Endothelial cell of umbilical vein (primary cell): ENCODE results near the gene PTRHD1. TPM values are rescaled to one million over a fixed set of nuclear protein-coding genes. Genes with fewer than 3 reads are reported as not detected.

Experiments used
- BruUV-seq: library from RNA; stranded (reverse); fragments of 400-500 nt; replicated peaks from 2 replicates; lab custom pipeline; 2021; lab: Mats Ljungman, UMichigan
- CTCF ChIA-PET: fragments of 300-600, 350-600 bp; sonication (Branson Sonifier 250); formaldehyde crosslinking; loops from one replicate; lab custom pipeline; 2021; ENCODE audit warnings: antibody characterized with exemption, inconsistent platforms; lab: Charles Lee
- POLR2A ChIA-PET: fragments of 300-600, 350-600 bp; sonication (Branson Sonifier 250); formaldehyde crosslinking; loops from one replicate; lab custom pipeline; 2021; ENCODE audit warnings: antibody characterized with exemption, inconsistent platforms; lab: Charles Lee
- DNase-seq: peaks from one replicate; pipeline ENCODE4 v3.0.0-alpha.2; 2011; ENCODE audit warnings: low read depth, low spot score
- FAIRE-seq: peaks from 2 replicates; lab custom pipeline; 2011; peaks lifted over from hg19 to GRCh38; lab: Jason Lieb, UNC
- H2AFZ ChIP-seq: 2 replicates; pipeline ENCODE4 v1.6.0; 2012; ENCODE audit warnings: low read depth, low read length, control low read depth, inconsistent platforms
- H3K27ac ChIP-seq: 2 replicates; pipeline ENCODE4 v1.5.1; 2011; ENCODE audit warnings: low read depth, mild to moderate bottlenecking, control low read depth, low read length, moderate library complexity; ENCODE audit not compliant: insufficient read depth
- H3K27me3 ChIP-seq, 2 experiments: 2 replicates each; pipeline versions ENCODE4 v1.6.0 to v1.6.1; 2011; ENCODE audit warnings: low read length in 2 of 2, mixed read lengths in 1 of 2; ENCODE audit not compliant: control insufficient read depth in 2 of 2, insufficient read depth in 2 of 2
- H3K36me3 ChIP-seq, 2 experiments: 2 replicates in 1 of 2; 3 replicates in 1 of 2; pipeline ENCODE4 v1.5.1; 2011; ENCODE audit warnings: low read length in 2 of 2, mild to moderate bottlenecking in 1 of 2, moderate library complexity in 1 of 2; ENCODE audit not compliant: control insufficient read depth in 2 of 2, insufficient read depth in 2 of 2; ENCODE audit errors: extremely low read depth in 1 of 2
- H3K4me1 ChIP-seq: 3 replicates; pipeline ENCODE4 v1.5.1; 2011; ENCODE audit warnings: mild to moderate bottlenecking, low read length; ENCODE audit not compliant: control insufficient read depth, insufficient read depth; ENCODE audit errors: extremely low read depth
- H3K4me2 ChIP-seq: 2 replicates; pipeline ENCODE4 v1.6.1; 2011; ENCODE audit warnings: low read length, control low read depth, mixed read lengths; ENCODE audit not compliant: insufficient read depth
- H3K4me3 ChIP-seq, 3 experiments: fragments of 200-600 bp in 1 of 3; sonication (generic), shearing (Covaris generic) in 1 of 3; replicated peaks in 1 of 3; 2 replicates each; pipeline ENCODE4 v1.5.1; 2011 to 2016; ENCODE audit warnings: control low read depth in 3 of 3, low read length in 3 of 3, mild to moderate bottlenecking in 2 of 3, inconsistent platforms in 1 of 3, low read depth in 1 of 3, moderate library complexity in 1 of 3; ENCODE audit not compliant: insufficient read depth in 1 of 3
- H3K79me2 ChIP-seq: 2 replicates; pipeline ENCODE4 v1.6.0; 2012; ENCODE audit warnings: low read length, inconsistent platforms; ENCODE audit not compliant: control insufficient read depth, insufficient read depth
- H3K9ac ChIP-seq: replicated peaks from 2 replicates; pipeline ENCODE3; 2011; ENCODE audit warnings: low read length, control low read depth; ENCODE audit not compliant: insufficient read depth; ENCODE audit errors: extremely low read depth
- H3K9me1 ChIP-seq: replicated peaks from 3 replicates; pipeline ENCODE4 v1.6.0; 2011; ENCODE audit warnings: mild to moderate bottlenecking, low read length; ENCODE audit not compliant: control insufficient read depth, insufficient read depth; ENCODE audit errors: extremely low read depth
- H3K9me3 ChIP-seq: replicated peaks from 2 replicates; pipeline ENCODE4 v1.5.1; 2012; ENCODE audit warnings: low read length, inconsistent platforms; ENCODE audit not compliant: control insufficient read depth, insufficient read depth
- H4K20me1 ChIP-seq: replicated peaks from 2 replicates; pipeline ENCODE3; 2011; ENCODE audit warnings: mild to moderate bottlenecking, low read length; ENCODE audit not compliant: control insufficient read depth, insufficient read depth; ENCODE audit errors: extremely low read depth
- EZH2 ChIP-seq: IDR thresholded peaks from 2 replicates; pipeline ENCODE4 v1.6.1; 2012; ENCODE audit warnings: borderline replicate concordance, low read depth, mild to moderate bottlenecking, moderate library complexity, low read length, inconsistent platforms; ENCODE audit not compliant: severe bottlenecking
- GATA2 ChIP-seq: IDR thresholded peaks from 2 replicates; pipeline ENCODE4 v1.7.0; 2011; ENCODE audit warnings: low read depth, mild to moderate bottlenecking, moderate library complexity, mixed read lengths, low read length; ENCODE audit not compliant: insufficient read length, insufficient read depth
- MAX ChIP-seq: IDR thresholded peaks from 2 replicates; pipeline ENCODE4 v1.6.1; 2011; ENCODE audit not compliant: insufficient read depth, insufficient read length
- MYC ChIP-seq: IDR thresholded peaks from one replicate; pipeline ENCODE4 v1.6.1; 2011; ENCODE audit warnings: mild to moderate bottlenecking, low read depth, low read length
- POLR2A ChIP-seq: IDR thresholded peaks from 2 replicates; pipeline ENCODE4 v1.6.1; 2012; ENCODE audit warnings: low read depth, mild to moderate bottlenecking, control low read depth, low read length
- POLR2AphosphoS5 ChIP-seq: IDR thresholded peaks from 2 replicates; pipeline ENCODE4 v1.6.1; 2012; ENCODE audit warnings: low read depth, mild to moderate bottlenecking, control low read depth, low read length, moderate library complexity; ENCODE audit not compliant: insufficient read depth
- dilution Hi-C: fragments of 300-500 bp; cut with MboI; formaldehyde crosslinking; loops from one replicate; pipeline ENCODE4 v1.15.0; 2019; ENCODE audit warnings: low sequenced_read_pairs; ENCODE audit not compliant: extremely low pct_ligation_motif_present
- intact Hi-C: fragments of 100-400 bp; cut with micrococcal nuclease; formaldehyde crosslinking; loops from one replicate; pipeline ENCODE4 v1.10.0; 2022
- polyA plus RNA-seq, 4 experiments: library from polyadenylated mRNA; depleted of rRNA in 3 of 4; stranded (reverse) in 3 of 4; unstranded in 1 of 4; fragments of >200 nt; gene quantifications; 2 replicates each; pipeline versions ENCODE4 v1.2.1 to v1.2.3, GENCODE V29; 2011 to 2012; ENCODE audit warnings: missing spikeins in 1 of 4
- total RNA-seq: library from RNA; stranded (reverse); gene quantifications from 2 replicates; pipeline ENCODE4 v1.2.3, GENCODE V29; 2021
- TF ChIP-seq, protein P1 (sequence below), 2 donors: IDR thresholded peaks; 1 replicate in 1 of 2; 2 replicates in 1 of 2; pipeline ENCODE4 v1.5.1; 2011; ENCODE audit warnings: low read length in 2 of 2, mild to moderate bottlenecking in 2 of 2, moderate library complexity in 2 of 2, control low read depth in 1 of 2, inconsistent platforms in 1 of 2, low read depth in 1 of 2; ENCODE audit not compliant: insufficient read depth in 1 of 2; ENCODE audit errors: extremely low read depth in 1 of 2

PTRHD1 gene
- total and polyA plus RNA-seq, 2 donors (not counting 3 experiments of a cell fraction or from before 2014, with no cell fraction given), result 41.1 to 68.8 TPM

- no peak overlapping the region for H3K4me2 ChIP-seq
- no peak for FAIRE-seq
- dilution Hi-C loops, result no loop called here
Observed at GRCh38 chr2:24763843-24764242, 29.3 kb downstream of the PTRHD1 start.

More at GRCh38 chr2:24763843-24764242, 29.3 kb downstream of the PTRHD1 start:
- H3K9me3 ChIP-seq, result no peaks in the 10 kb centered on the region
- no peak overlapping the region for H3K4me3 ChIP-seq
- H3K4me1 ChIP-seq, result no peaks in the 10 kb centered on the region
- H3K27ac ChIP-seq, result no peak overlapping the region
- TF ChIP-seq POLR2A (no peak), GATA2 (no peak), MAX (no peak), EZH2 (no peak), MYC (no peak), POLR2AphosphoS5 (no peak)
- TF ChIP-seq, protein P1, sequence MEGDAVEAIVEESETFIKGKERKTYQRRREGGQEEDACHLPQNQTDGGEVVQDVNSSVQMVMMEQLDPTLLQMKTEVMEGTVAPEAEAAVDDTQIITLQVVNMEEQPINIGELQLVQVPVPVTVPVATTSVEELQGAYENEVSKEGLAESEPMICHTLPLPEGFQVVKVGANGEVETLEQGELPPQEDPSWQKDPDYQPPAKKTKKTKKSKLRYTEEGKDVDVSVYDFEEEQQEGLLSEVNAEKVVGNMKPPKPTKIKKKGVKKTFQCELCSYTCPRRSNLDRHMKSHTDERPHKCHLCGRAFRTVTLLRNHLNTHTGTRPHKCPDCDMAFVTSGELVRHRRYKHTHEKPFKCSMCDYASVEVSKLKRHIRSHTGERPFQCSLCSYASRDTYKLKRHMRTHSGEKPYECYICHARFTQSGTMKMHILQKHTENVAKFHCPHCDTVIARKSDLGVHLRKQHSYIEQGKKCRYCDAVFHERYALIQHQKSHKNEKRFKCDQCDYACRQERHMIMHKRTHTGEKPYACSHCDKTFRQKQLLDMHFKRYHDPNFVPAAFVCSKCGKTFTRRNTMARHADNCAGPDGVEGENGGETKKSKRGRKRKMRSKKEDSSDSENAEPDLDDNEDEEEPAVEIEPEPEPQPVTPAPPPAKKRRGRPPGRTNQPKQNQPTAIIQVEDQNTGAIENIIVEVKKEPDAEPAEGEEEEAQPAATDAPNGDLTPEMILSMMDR (IDR thresholded peaks at IDR 0.05; ENCODE audit: extremely low read depth in 1 of 2, insufficient read depth in 1 of 2, low read depth in 1 of 2, low read length in 2 of 2), result no peak
- peaks cover 1 to 2% of the 10 kb centered on the region in 2 experiments for H3K36me3 ChIP-seq
- intact Hi-C loops, result no loop called here
- no peak overlapping the region for H3K9ac ChIP-seq
- H2AFZ ChIP-seq, result no peak overlapping the region
- no TSS peak for BruUV-seq
- no peaks in the 10 kb centered on the region for H3K27me3 ChIP-seq
- H3K79me2 ChIP-seq, result no peaks in the 10 kb centered on the region
- ChIA-PET CTCF (interaction anchor here (0.8 kb wide), 1 partner anchor 14 kb away, joined by 3 read pairs; no protein-coding TSS in a partner anchor), POLR2A (no interaction called here)
- no peaks in the 10 kb centered on the region for H3K9me1 ChIP-seq
- no peak for DNase-seq
- H4K20me1 ChIP-seq, result no peaks in the 10 kb centered on the region
